ACHN (cell line): ENCODE results near the gene UBE2J2.

Experiments
- DNase-seq: peaks from one replicate; pipeline ENCODE4 v3.0.0-alpha.2; 2015
- in situ Hi-C: cut with HindIII; loops from 2 replicates; pipeline ENCODE4 v1.10.0; 2017; ENCODE audit warnings: low sequenced_read_pairs, low pct_ligation_motif_present, low pct_unique_long_range_greater_than_20kb

The UBE2J2 gene

DNA sequence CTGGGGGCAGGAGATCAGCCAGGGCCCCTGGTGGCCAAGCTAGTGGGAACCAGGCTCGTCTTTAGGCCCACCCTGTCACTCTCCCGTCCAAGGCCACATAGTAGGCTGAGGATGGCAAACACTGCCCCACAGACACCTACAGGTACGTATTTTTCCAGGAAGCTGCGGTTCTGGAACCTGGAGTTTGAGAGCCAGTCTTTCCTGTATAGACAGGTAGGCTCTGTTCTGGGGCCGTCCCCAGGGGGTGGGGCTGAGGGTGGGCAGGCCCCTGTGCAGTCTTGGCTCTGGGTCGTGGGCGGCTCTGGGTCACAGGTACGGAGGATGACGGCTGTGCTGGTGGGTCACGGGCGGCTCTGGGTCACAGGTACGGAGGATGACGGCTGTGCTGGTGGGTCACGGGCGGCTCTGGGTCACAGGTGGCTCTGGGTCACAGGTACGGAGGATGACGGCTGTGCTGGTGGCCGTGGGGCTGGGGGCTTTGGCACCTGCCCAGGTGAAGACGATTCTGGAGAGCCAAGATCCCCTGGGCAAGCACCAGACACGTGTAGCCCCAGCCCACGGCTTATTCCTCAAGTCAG is 36.9 kb upstream of the UBE2J2 start:
- DNase-seq, result no peak
- in situ Hi-C loops, result no loop called here

DNA sequence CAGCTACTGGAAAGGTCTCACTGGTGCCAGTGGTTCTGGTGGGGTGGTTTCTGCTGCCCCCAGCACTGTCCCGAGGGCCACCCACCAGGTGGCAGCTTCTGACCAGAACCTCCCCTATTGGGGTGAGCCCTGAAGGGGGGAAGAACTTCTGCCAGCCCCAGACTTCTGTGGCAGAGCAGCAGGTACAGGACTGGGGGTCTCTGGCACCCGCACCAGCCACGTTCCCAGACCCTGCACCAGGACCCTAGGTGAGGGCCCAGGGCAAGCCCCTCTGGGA is 36.4 kb upstream of the UBE2J2 start:
- in situ Hi-C loops, result no loop called here
- DNase-seq, result no peak

GRCh38 chr1:1309251-1310108 is 35.8 kb upstream of the UBE2J2 start:
- in situ Hi-C loops, result no loop called here
- no peak for DNase-seq

DNA sequence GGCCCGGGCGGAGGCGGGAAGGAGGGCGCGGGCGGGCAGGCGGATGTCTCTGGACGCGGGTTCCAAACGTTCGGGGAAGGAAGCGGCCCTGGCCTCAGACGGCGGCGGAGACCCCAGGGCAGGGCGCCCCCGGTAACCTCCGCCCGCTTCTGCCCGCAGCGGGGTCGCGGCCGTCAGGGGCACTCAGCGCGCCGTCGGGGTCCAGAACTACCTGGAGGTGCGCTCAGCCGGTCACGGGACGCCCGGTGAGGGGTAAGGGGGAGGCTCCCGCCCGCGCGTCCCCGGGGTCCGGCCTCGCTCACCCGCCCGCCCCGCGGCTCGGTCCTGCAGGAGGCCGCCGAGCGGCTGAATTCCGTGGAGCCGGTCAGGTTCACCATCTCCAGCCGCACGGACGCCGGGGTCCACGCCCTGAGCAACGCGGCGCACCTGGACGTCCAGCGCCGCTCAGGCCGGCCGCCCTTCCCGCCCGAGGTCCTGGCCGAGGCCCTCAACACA is 35.1 kb upstream of the UBE2J2 start:
- DNase-seq, result no peak
- in situ Hi-C loops, result no loop called here

DNA sequence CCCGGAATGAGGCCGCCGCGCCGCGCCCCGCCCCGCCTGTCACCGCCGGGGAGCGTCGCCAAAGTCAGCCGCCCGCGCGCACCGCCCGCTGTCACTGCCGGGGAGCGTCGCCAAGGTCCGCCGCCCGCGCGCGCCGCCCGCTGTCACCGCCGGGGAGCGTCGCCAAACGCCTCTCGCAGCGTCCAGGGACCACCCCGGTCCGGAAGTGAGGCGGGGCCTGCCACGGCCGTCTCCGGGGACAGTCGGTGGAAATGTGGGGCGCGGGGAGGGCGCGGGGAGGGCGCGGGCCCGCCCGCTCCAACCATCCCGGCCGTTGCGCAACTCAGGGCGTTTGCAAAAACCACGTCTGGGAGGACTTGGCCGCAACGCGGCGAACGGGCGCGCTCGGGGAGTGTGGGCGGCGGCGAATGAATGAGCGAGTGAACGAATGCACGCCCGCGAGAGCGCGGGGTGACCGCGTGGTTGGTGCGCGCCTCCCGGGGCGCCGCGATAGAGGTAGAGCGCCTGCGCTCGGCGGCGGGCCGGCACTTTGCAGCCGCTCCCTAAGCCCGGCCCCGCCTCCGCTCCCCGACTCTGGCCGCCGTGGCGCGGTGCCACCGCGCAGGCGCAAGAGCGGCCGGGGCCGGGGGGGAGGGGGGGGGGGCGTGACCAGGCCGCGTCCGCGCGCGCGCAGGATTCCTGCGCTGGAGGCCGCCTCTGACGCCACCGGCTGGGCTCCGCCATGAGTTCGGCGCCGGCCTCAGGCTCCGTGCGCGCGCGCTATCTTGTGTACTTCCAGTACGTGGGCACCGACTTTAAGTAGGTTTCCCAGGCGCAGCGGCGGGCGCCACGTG is 34.5 kb upstream of the UBE2J2 start, which contains the start of the genes ACAP3 and PUSL1:
Gene ACAP3, minus strand, starts transcription at position 8 of the 833 bp plus-strand sequence. CDS start 115 bp downstream, outside the sequence.
Gene PUSL1, plus strand, starts transcription at position 675 of the 833 bp plus-strand sequence. Its CDS starts 47 bp downstream, at position 722.
- in situ Hi-C loops, result no loop called here

DNA sequence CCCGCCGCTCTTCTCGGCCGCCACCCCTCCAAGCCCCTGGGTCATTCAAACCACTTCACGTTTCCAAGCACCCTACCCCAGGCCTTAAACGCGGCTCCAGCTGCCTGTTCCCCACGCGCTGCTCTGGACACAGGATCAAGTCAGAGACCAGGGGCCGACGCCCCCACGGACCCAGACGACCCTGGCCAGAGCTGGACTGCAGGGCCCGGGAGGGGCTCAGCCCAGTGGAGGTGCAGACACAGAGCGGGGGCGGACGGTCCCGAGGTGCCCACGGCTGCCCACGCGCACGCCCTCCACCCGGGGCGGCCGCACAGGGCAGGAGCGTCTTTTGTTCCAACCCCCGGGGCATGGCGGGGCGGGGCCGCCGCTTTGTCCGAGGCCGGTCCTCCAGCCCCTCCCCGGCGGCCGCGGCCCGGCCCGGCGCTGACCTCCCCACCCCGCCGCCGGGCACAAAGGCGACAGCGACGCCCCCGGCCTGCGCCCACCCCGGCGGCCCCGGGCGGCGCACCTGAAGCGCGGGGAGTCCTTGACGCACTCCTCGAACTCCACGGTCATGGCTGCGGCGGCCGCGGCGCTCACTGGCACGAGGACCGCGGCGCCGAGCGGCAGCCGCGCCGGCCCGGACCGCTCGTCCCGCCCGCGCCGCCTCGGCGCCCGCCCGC is 33.7 kb upstream of the UBE2J2 start:
- DNase-seq, result peak; percentile 40
- in situ Hi-C loops, result no loop called here

More for the DNA sequence above, 34.5 kb upstream of the UBE2J2 start, which contains the start of the genes ACAP3 and PUSL1:
- DNase-seq, result peak; percentile 86

DNA sequence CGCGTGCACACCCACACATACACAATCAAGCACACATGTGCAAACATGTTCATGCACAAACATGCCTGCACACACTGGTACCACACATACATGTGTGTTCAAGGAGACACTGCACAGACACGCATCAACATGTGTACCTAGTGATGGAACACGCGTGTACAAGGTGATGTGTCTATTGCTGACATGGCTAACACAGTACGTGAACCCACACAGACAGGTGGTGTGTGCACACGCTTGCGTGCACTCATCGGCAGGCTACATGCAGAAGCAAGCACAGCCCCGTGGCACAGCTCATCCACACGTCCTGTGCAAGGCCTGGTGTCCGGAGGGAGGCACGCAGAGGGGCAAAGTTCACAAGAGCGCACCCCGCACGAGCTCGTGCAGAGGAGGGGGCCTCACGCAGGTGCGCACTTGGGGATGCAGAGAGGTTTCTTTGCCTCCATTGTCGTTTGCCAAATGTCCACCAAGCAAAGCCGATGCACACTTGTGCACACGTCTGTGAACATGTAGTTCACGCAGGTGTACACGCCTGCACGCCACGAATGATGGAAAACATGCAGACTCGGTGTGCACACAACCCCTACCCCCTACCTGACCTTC is 33.1 kb upstream of the UBE2J2 start:
- in situ Hi-C loops, result no loop called here
- DNase-seq, result no peak

DNA sequence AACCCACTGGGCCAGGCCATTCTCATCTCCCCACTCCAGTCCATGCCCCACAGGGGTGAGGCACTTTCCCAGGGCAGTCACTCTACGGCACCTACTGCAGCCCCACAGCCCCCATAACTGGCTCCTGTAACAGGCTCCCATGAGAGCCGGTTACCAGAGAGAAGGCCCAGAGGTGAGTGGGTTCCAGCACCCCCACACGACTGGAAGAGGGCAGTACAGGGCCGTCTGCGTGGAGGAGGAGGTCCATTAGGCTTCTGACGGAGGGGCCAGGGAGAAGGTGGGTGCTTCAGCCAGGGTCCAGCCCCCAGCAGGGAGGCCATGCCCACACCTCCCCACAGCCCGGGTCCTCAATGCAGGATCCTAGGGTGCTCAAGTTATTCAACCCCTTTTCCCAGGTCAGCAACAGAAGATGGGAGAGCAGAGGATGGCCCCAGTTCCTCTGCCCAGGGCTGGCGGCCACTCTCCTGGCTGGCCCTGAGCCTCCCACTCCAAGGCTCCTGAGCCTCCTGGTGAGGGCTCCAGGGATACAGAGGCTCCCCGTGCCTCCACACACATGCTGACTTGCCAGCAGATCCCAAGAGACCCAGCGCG is 32.5 kb upstream of the UBE2J2 start:
- peak; percentile 16 for DNase-seq
- in situ Hi-C loops, result no loop called here

- in situ Hi-C loops, result no loop called here
- DNase-seq, result peak; percentile 73
These were observed 31.8 kb upstream of the UBE2J2 start for GRCh38 chr1:1305300-1306069.

GRCh38 chr1:1304331-1305299 is 31.0 kb upstream of the UBE2J2 start:
- DNase-seq, result peak; percentile 66
- in situ Hi-C loops, result no loop called here

GRCh38 chr1:1303736-1304135 is 30.1 kb upstream of the UBE2J2 start:
- in situ Hi-C loops, result no loop called here
- no peak for DNase-seq

DNA sequence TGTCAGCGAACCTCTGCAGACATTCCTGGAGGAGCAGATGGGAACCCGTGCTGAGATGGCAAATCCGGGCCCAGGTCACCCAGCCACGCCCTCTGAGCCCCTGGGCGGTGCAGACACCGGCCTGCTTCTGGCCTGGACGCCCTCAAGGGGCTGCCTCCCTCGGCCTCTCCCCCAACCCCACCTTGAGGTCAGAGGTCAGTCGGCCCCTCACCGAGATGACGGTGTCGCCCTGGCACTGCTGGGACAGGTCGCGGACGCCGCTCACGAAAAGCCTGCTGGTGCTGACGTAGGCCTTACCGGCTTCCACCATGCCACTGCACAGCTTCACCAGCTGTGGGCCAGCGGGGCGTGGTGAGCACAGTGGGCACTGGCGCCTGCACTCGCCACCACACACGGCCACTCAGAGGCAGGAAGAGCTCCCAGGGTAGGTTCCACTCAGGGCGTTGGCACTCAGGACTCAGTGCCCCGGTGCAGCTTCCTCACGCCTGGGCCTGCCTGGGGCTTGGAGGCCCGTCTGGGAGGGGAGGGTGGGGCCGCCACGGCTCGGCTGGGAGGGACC is 29.4 kb upstream of the UBE2J2 start:
- DNase-seq, result no peak
- in situ Hi-C loops, result no loop called here

DNA sequence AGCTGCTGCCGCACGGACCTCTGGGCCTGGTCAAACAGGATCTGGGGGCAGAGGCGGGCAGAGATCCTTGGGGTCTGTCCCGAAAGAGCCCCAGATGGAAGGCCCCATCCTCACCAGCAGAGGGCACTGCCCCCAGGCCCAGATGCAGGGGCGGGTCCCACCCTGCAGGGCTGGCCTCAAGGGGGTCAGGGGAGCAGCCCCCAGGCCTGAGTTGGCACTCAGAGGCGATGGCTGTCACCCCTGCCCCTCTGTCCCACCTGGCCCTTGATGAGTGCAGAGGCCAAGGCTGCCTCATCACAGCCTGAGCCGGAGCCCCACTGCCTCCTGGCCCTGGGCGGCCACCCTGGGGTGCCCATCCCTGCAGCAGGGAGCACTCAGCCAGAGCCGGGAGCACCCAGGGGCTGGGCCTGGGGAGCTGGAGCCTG is 28.4 kb upstream of the UBE2J2 start:
- DNase-seq, result no peak

DNA sequence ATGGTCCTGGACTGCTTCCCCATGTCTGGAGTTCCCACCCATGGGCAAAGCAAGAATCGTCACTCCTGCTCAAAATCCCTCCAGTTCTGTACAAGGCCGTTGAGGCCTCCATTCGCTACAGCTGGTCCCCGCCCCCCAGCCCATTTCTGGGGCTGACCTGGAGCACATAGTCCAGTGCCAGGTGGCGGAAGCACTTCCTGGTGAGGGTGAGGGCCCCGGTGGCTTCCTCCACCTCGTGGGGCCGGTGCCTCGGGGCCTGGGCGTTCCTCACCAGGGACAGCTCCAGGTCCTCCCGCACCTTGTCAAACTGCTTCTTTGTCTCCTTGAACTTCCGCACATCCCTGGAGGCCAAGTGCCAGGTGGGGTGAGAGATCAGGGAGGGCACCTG is 26.7 kb upstream of the UBE2J2 start:
- in situ Hi-C loops, result no loop called here
- no peak for DNase-seq

More for the DNA sequence above, 28.4 kb upstream of the UBE2J2 start:
- in situ Hi-C loops, result no loop called here

DNA sequence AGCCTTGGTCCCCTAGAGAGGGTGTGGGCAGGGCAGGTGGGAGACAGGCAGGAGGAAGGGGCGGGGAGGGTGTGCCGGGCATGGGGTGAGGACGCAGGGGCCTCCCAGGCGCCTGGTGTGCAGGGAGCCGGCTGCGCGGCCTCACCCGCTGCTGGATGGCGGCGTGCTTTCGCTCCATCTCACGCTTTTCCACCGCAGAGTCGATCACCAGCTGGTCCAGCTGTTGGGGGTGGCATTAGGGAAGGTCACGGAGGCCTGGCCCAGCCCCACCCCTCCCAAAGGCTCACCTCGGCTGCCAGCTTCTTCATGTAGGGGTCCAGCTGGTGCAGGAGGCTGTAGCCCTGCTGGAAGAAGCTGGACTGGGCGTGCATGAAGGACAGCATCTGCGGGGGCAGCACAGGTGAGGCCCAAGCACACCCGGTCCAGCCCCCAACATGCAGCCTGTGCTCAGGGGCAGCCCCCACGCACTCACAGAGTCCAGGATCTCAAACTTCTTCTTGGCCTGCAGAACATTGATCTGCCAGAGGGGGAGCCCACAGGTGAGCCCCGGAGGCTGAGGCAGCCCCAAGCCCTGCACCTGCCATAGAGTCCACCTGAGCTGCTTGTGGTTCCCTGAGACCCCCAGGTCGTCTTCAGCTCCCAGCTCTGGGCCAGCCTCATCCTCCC is 26.2 kb upstream of the UBE2J2 start:
- in situ Hi-C loops, result no loop called here

More for the DNA sequence above, 26.2 kb upstream of the UBE2J2 start:
- DNase-seq, result no peak
